GM12865 (cell line): Measurements from ENCODE around the gene PIK3C2G.
"Not testable (repeated sequence)": the region's sequence is repeated elsewhere in the genome, so short reads cannot be mapped to it uniquely, and the experiment has no call there.

Experiments
- DNase-seq: peaks from one replicate; pipeline ENCODE4 v3.0.0; 2010; ENCODE audit warnings: low read depth
- H3K4me3 ChIP-seq: 2 replicates; pipeline ENCODE4 v1.5.1; 2011; ENCODE audit warnings: mild to moderate bottlenecking, low read depth, low read length, control low read depth
- CTCF ChIP-seq: IDR thresholded peaks from 2 replicates; pipeline ENCODE4 v1.5.1; 2011; ENCODE audit warnings: low read length, control low read depth, low read depth, inconsistent platforms; ENCODE audit not compliant: insufficient read depth; ENCODE audit errors: missing control alignments

Gene PIK3C2G

GRCh38 chr12:18684430-18684829 lies 423.1 kb downstream of the PIK3C2G start:
- DNase-seq, result no peak
- TF ChIP-seq CTCF, result no peak
- no peak overlapping the region for H3K4me3 ChIP-seq

GRCh38 chr12:18689771-18690170 lies 428.5 kb downstream of the PIK3C2G start:
- DNase-seq, result no peak
- TF ChIP-seq CTCF, result no peak
- H3K4me3 ChIP-seq, result no peak overlapping the region

GRCh38 chr12:18690653-18691052 lies 429.3 kb downstream of the PIK3C2G start:
- H3K4me3 ChIP-seq, result no peak overlapping the region
- no peak for DNase-seq
- TF ChIP-seq CTCF, result no peak

GRCh38 chr12:18693986-18694385 lies 432.7 kb downstream of the PIK3C2G start:
- not testable (repeated sequence) for DNase-seq, H3K4me3 ChIP-seq

GRCh38 chr12:18696971-18697602 lies 435.8 kb downstream of the PIK3C2G start:
- no peak for DNase-seq

More at GRCh38 chr12:18696971-18697602, 435.8 kb downstream of the PIK3C2G start:
- H3K4me3 ChIP-seq, result no peak overlapping the region
- no peak for TF ChIP-seq CTCF
